Rectal smooth muscle tissue (tissue), 1 donor: ENCODE measurements around the gene NEMP2.

Experiments used
- H3K27ac ChIP-seq: one replicate; pipeline ENCODE4 v1.7.0; 2013; ENCODE audit warnings: low read depth, low read length, inconsistent platforms
- H3K27me3 ChIP-seq: one replicate; pipeline ENCODE4 v1.7.0; 2013; ENCODE audit warnings: low read length; ENCODE audit not compliant: control insufficient read depth, insufficient read depth
- H3K36me3 ChIP-seq: one replicate; pipeline ENCODE4 v1.7.0; 2013; ENCODE audit warnings: low read length; ENCODE audit not compliant: control insufficient read depth, insufficient read depth
- H3K4me1 ChIP-seq: one replicate; pipeline ENCODE4 v1.7.0; 2013; ENCODE audit warnings: low read length; ENCODE audit not compliant: control insufficient read depth, insufficient read depth
- H3K4me3 ChIP-seq: one replicate; pipeline ENCODE4 v1.7.0; 2013; ENCODE audit warnings: low read length
- H3K9ac ChIP-seq: one replicate; pipeline ENCODE4 v1.7.0; 2013; ENCODE audit warnings: low read length

NEMP2 gene

GRCh38 chr2:190530248-190530900, 4.1 kb downstream of the NEMP2 start:
- no peak overlapping the region for H3K27ac ChIP-seq
- H3K4me1 ChIP-seq: peaks cover 7% of the 10 kb centered on the region
- H3K9ac ChIP-seq: no peak overlapping the region
- no peaks in the 10 kb centered on the region for H3K36me3 ChIP-seq
- no peak overlapping the region for H3K4me3 ChIP-seq
- no peaks in the 10 kb centered on the region for H3K27me3 ChIP-seq

- no peak overlapping the region for H3K9ac ChIP-seq
- no peak overlapping the region for H3K27ac ChIP-seq
- peaks cover 7% of the 10 kb centered on the region for H3K4me1 ChIP-seq
- no peak overlapping the region for H3K4me3 ChIP-seq
- H3K36me3 ChIP-seq: no peaks in the 10 kb centered on the region
- H3K27me3 ChIP-seq: no peaks in the 10 kb centered on the region
Observed at GRCh38 chr2:190529486-190530247, 4.9 kb downstream of the NEMP2 start.

- H3K9ac ChIP-seq: no peak overlapping the region
- no peaks in the 10 kb centered on the region for H3K27me3 ChIP-seq
Observed at GRCh38 chr2:190528521-190529001, 6.0 kb downstream of the NEMP2 start.

GRCh38 chr2:190527918-190528317, 6.6 kb downstream of the NEMP2 start:
- Histone ChIP-seq H3K27ac (no peak overlapping the region), H3K27me3 (no peaks in the 10 kb centered on the region), H3K9ac (no peak overlapping the region), H3K4me1 (no peaks in the 10 kb centered on the region), H3K4me3 (no peak overlapping the region), H3K36me3 (no peaks in the 10 kb centered on the region)

More at GRCh38 chr2:190528521-190529001, 6.0 kb downstream of the NEMP2 start:
- Histone ChIP-seq H3K4me3 (no peak overlapping the region), H3K4me1 (peaks cover 3% of the 10 kb centered on the region), H3K27ac (no peak overlapping the region), H3K36me3 (no peaks in the 10 kb centered on the region)

GRCh38 chr2:190527214-190527613, 7.3 kb downstream of the NEMP2 start:
- Histone ChIP-seq H3K27ac (no peak overlapping the region), H3K4me1 (no peaks in the 10 kb centered on the region), H3K27me3 (no peaks in the 10 kb centered on the region), H3K9ac (no peak overlapping the region), H3K4me3 (no peak overlapping the region), H3K36me3 (no peaks in the 10 kb centered on the region)

GRCh38 chr2:190526105-190526750, 8.3 kb downstream of the NEMP2 start:
- Histone ChIP-seq H3K27ac (no peak overlapping the region), H3K36me3 (no peaks in the 10 kb centered on the region), H3K4me1 (no peaks in the 10 kb centered on the region), H3K9ac (no peak overlapping the region), H3K27me3 (no peaks in the 10 kb centered on the region), H3K4me3 (no peak overlapping the region)

GRCh38 chr2:190524928-190525327, 9.6 kb downstream of the NEMP2 start:
- H3K27me3 ChIP-seq: no peaks in the 10 kb centered on the region
- H3K4me3 ChIP-seq: no peak overlapping the region
- H3K27ac ChIP-seq: no peak overlapping the region
- no peaks in the 10 kb centered on the region for H3K4me1 ChIP-seq
- no peak overlapping the region for H3K9ac ChIP-seq
- H3K36me3 ChIP-seq: no peaks in the 10 kb centered on the region

GRCh38 chr2:190519975-190520767, 14.4 kb downstream of the NEMP2 start:
- Histone ChIP-seq H3K4me1 (no peaks in the 10 kb centered on the region), H3K36me3 (no peaks in the 10 kb centered on the region), H3K9ac (no peak overlapping the region)

GRCh38 chr2:190517468-190517867, 17.1 kb downstream of the NEMP2 start:
- no peaks in the 10 kb centered on the region for H3K4me1 ChIP-seq
- H3K27me3 ChIP-seq: no peaks in the 10 kb centered on the region
- H3K36me3 ChIP-seq: no peaks in the 10 kb centered on the region
- H3K27ac ChIP-seq: no peak overlapping the region
- H3K9ac ChIP-seq: no peak overlapping the region
- H3K4me3 ChIP-seq: no peak overlapping the region

More at GRCh38 chr2:190519975-190520767, 14.4 kb downstream of the NEMP2 start:
- no peak overlapping the region for H3K27ac ChIP-seq
- H3K27me3 ChIP-seq: no peaks in the 10 kb centered on the region
- H3K4me3 ChIP-seq: no peak overlapping the region

- Histone ChIP-seq H3K27me3 (no peaks in the 10 kb centered on the region), H3K27ac (no peak overlapping the region), H3K36me3 (no peaks in the 10 kb centered on the region), H3K9ac (no peak overlapping the region), H3K4me1 (no peaks in the 10 kb centered on the region), H3K4me3 (no peak overlapping the region)
Observed at GRCh38 chr2:190515687-190516086, 18.8 kb downstream of the NEMP2 start.

GRCh38 chr2:190514676-190515075, 19.8 kb downstream of the NEMP2 start:
- Histone ChIP-seq H3K36me3 (no peaks in the 10 kb centered on the region), H3K27me3 (no peaks in the 10 kb centered on the region)

GRCh38 chr2:190513877-190514276, 20.6 kb downstream of the NEMP2 start:
- H3K9ac ChIP-seq: no peak overlapping the region
- H3K27me3 ChIP-seq: no peaks in the 10 kb centered on the region
- H3K36me3 ChIP-seq: no peaks in the 10 kb centered on the region
- no peak overlapping the region for H3K27ac ChIP-seq
- no peak overlapping the region for H3K4me3 ChIP-seq
- no peaks in the 10 kb centered on the region for H3K4me1 ChIP-seq

More at GRCh38 chr2:190514676-190515075, 19.8 kb downstream of the NEMP2 start:
- Histone ChIP-seq H3K27ac (no peak overlapping the region), H3K4me3 (no peak overlapping the region), H3K4me1 (no peaks in the 10 kb centered on the region), H3K9ac (no peak overlapping the region)
